IMR-90 (cell line): ENCODE results near the gene PNMA1. TPM values are rescaled to one million over a fixed set of nuclear protein-coding genes. Genes with fewer than 3 reads are reported as not detected.

Source experiments
- ATAC-seq: fragments of 200-7000 bp; cut with Tn5 transposase; 2 replicates; pipeline ENCODE4 v1.9.1; 2020; ENCODE audit warnings: low read depth, mild to moderate bottlenecking, moderate library complexity
- BruUV-seq: library from RNA; stranded (reverse); fragments of 400-500 nt; replicated peaks from 2 replicates; lab custom pipeline; 2021; lab: Mats Ljungman, UMichigan
- CTCF ChIA-PET: fragments of 300-600 bp; formaldehyde crosslinking; extraction: SDS; loops from one replicate; lab custom pipeline; 2021; ENCODE audit warnings: antibody characterized with exemption; lab: Yijun Ruan, JAX
- POLR2A ChIA-PET: fragments of 300-600 bp; sonication (Branson Sonifier 250); formaldehyde crosslinking; loops from one replicate; lab custom pipeline; 2022; ENCODE audit warnings: antibody characterized with exemption; ENCODE audit not compliant: unreplicated experiment; lab: Charles Lee
- DNase-seq: peaks from one replicate; pipeline ENCODE4 v3.0.0; 2013
- H2AFZ ChIP-seq: replicated peaks from 2 replicates; pipeline ENCODE3; 2013; ENCODE audit warnings: low read length, mild to moderate bottlenecking; ENCODE audit not compliant: poor library complexity
- H2AK5ac ChIP-seq: 2 replicates; pipeline ENCODE4 v1.6.1; 2013; ENCODE audit warnings: low read depth, low read length, inconsistent platforms
- H2AK9ac ChIP-seq: replicated peaks from 2 replicates; pipeline ENCODE3; 2013; ENCODE audit warnings: mild to moderate bottlenecking, low read depth, low read length, moderate library complexity; ENCODE audit not compliant: poor library complexity
- H2BK120ac ChIP-seq: 2 replicates; pipeline ENCODE4 v1.6.1; 2013; ENCODE audit warnings: low read depth, low read length, inconsistent platforms
- H2BK15ac ChIP-seq: 3 replicates; pipeline ENCODE4 v1.6.1; 2013; ENCODE audit warnings: low read depth, low read length, inconsistent platforms
- H2BK20ac ChIP-seq: 2 replicates; pipeline ENCODE4 v1.6.1; 2013; ENCODE audit warnings: low read depth, mild to moderate bottlenecking, inconsistent platforms, low read length, moderate library complexity
- H2BK5ac ChIP-seq: 2 replicates; pipeline ENCODE4 v1.6.1; 2013; ENCODE audit warnings: mild to moderate bottlenecking, low read depth, low read length, inconsistent platforms; ENCODE audit not compliant: poor library complexity, severe bottlenecking
- H3K14ac ChIP-seq: replicated peaks from 2 replicates; pipeline ENCODE4 v1.6.1; 2013; ENCODE audit warnings: low read depth, low read length, inconsistent platforms
- H3K18ac ChIP-seq: 2 replicates; pipeline ENCODE4 v1.6.1; 2013; ENCODE audit warnings: low read depth, low read length, control low read depth
- H3K23ac ChIP-seq: 2 replicates; pipeline ENCODE4 v1.6.1; 2013; ENCODE audit warnings: low read depth, low read length, inconsistent platforms
- H3K27ac ChIP-seq: 2 replicates; pipeline ENCODE4 v1.5.1; 2013; ENCODE audit warnings: mild to moderate bottlenecking, control low read depth, low read length; ENCODE audit not compliant: insufficient read depth
- H3K27me3 ChIP-seq: 2 replicates; pipeline ENCODE4 v1.6.1; 2013; ENCODE audit warnings: low read length; ENCODE audit not compliant: control insufficient read depth, insufficient read depth
- H3K36me3 ChIP-seq: 2 replicates; pipeline ENCODE4 v1.6.1; 2013; ENCODE audit warnings: low read length, mixed read lengths; ENCODE audit not compliant: control insufficient read depth, insufficient read depth
- H3K4ac ChIP-seq: 2 replicates; pipeline ENCODE4 v1.6.1; 2013; ENCODE audit warnings: low read depth, low read length, inconsistent platforms
- H3K4me1 ChIP-seq: 2 replicates; pipeline ENCODE4 v1.6.1; 2013; ENCODE audit warnings: low read length, mixed read lengths; ENCODE audit not compliant: control insufficient read depth, insufficient read depth
- H3K4me2 ChIP-seq: 2 replicates; pipeline ENCODE4 v1.6.1; 2013; ENCODE audit warnings: low read depth, mild to moderate bottlenecking, control low read depth, low read length, moderate library complexity
- H3K4me3 ChIP-seq: 2 replicates; pipeline ENCODE4 v1.5.1; 2013; ENCODE audit warnings: low read depth, mild to moderate bottlenecking, control low read depth, low read length, moderate library complexity; ENCODE audit not compliant: insufficient read depth
- H3K56ac ChIP-seq: 2 replicates; pipeline ENCODE4 v1.6.1; 2013; ENCODE audit warnings: low read length, inconsistent platforms; ENCODE audit not compliant: insufficient read depth; ENCODE audit errors: extremely low read depth
- H3K79me1 ChIP-seq, 2 experiments: 2 replicates each; pipeline ENCODE4 v1.6.1; 2013; ENCODE audit warnings: low read length in 2 of 2, inconsistent platforms in 1 of 2, low read depth in 1 of 2
- H3K9ac ChIP-seq: 2 replicates; pipeline ENCODE4 v1.6.1; 2013; ENCODE audit warnings: low read depth, low read length, control low read depth
- H3K9me1 ChIP-seq: 2 replicates; pipeline ENCODE4 v1.6.1; 2013; ENCODE audit warnings: low read length, inconsistent platforms; ENCODE audit not compliant: insufficient read depth
- H3K9me3 ChIP-seq: 2 replicates; pipeline ENCODE4 v1.6.1; 2013; ENCODE audit warnings: low read length; ENCODE audit not compliant: control insufficient read depth, insufficient read depth
- H4K20me1 ChIP-seq: 2 replicates; pipeline ENCODE4 v1.6.1; 2013; ENCODE audit warnings: low read length, inconsistent platforms; ENCODE audit not compliant: insufficient read depth
- H4K5ac ChIP-seq: 2 replicates; pipeline ENCODE4 v1.6.1; 2013; ENCODE audit warnings: mild to moderate bottlenecking, low read depth, low read length, control low read depth
- H4K8ac ChIP-seq, 2 experiments: 2 replicates each; pipeline ENCODE4 v1.6.1; 2013; ENCODE audit warnings: low read depth in 2 of 2, low read length in 2 of 2, control low read depth in 1 of 2, inconsistent platforms in 1 of 2
- H4K91ac ChIP-seq: 2 replicates; pipeline ENCODE4 v1.6.1; 2013; ENCODE audit warnings: low read depth, low read length, inconsistent platforms; ENCODE audit not compliant: insufficient read depth
- BHLHE40 ChIP-seq: fragments of 150-350 bp; IDR thresholded peaks from 2 replicates; pipeline ENCODE4 v1.6.1; 2016; ENCODE audit warnings: mild to moderate bottlenecking, low read depth, low read length
- WGBS, 2 experiments: methylation state at CpG; one replicate each; pipeline versions ENCODE4 v1.1.5 to v1.1.7; 2013; ENCODE audit warnings: missing lambda C conversion rate in 2 of 2; ENCODE audit not compliant: insufficient read length in 1 of 2; ENCODE audit errors: extremely low coverage in 2 of 2; 5-methylcytosine and 5-hydroxymethylcytosine counted together
- dilution Hi-C: fragments of 300-500 bp; cut with HindIII; formaldehyde crosslinking; loops from one replicate; pipeline ENCODE4 v1.14.3; 2018; ENCODE audit warnings: low sequenced_read_pairs; ENCODE audit not compliant: unreplicated experiment
- in situ Hi-C: fragments of 300-500 bp; cut with MboI; formaldehyde crosslinking; loops from 3 replicates; pipeline ENCODE4 v1.14.3; 2019; ENCODE audit warnings: low sequenced_read_pairs, inconsistent platforms, mixed read lengths
- intact Hi-C: fragments of 100-400 bp; cut with micrococcal nuclease; formaldehyde crosslinking; loops from 2 replicates; pipeline ENCODE4 v1.10.0; 2022
- polyA plus RNA-seq, 3 experiments: library from polyadenylated mRNA; depleted of rRNA; stranded (reverse); fragments of >200 nt; gene quantifications; 2 replicates each; pipeline ENCODE4 v1.2.3, GENCODE V29; 2012; ENCODE audit warnings: low replicate concordance in 1 of 3
- total RNA-seq: library from RNA; depleted of rRNA; stranded (reverse); fragments of >200 nt; gene quantifications from 2 replicates; pipeline ENCODE4 v1.2.3, GENCODE V29; 2012
- TF ChIP-seq, protein P1 (sequence below): fragments of 150-350 bp; IDR thresholded peaks from 2 replicates; pipeline ENCODE4 v1.6.1; 2016; ENCODE audit warnings: low read depth, mild to moderate bottlenecking, low read length, moderate library complexity, borderline replicate concordance

The PNMA1 gene
- total and polyA plus RNA-seq, 2 of the 4 experiments (the other 2 are of a cell fraction), result 6.5 to 28.2 TPM

DNA sequence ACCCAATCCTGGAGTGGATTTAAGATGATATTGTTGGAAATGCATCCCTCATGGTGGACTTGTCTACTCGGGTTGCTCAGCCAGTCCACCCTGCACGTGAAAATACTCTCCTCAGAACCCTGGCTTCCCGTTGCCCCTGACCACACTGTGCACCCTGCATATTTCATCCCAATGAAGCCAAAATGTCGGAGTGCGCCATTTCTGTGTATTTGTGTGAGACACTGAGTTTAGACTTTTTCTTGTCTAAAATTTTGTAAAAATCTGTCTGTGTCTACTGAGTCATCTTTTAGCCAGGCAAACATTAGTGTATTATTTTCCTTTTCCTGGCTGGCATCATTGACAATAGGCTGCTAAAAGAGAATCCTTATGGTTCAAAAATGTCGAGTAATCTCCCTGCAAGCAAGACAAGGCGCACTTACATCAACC, 485 bp upstream of the PNMA1 start:
- Histone ChIP-seq H4K91ac (no peak overlapping the region), H3K4me3 (peak overlapping the region; percentile 11; the same call in 1 of the 2 replicates), H3K9me3 (no peaks in the 10 kb centered on the region), H3K9ac (no peak overlapping the region), H2BK120ac (no peak overlapping the region), H4K8ac (0 out of 4 replicates have a peak overlapping the region, but pooled peaks of 1 of the 2 experiments have one; percentile 18), H2BK20ac (no peak overlapping the region), H3K14ac (0 out of 2 replicates have a peak overlapping the region, but pooled peaks have one; percentile 60), H2BK15ac (no peak overlapping the region), H3K27ac (no peak overlapping the region), H3K18ac (no peak overlapping the region), H4K20me1 (peaks cover 47% of the 10 kb centered on the region), H2AK9ac (no peak overlapping the region), H3K4ac (no peak overlapping the region; the same call in 1 of the 2 replicates), H3K4me1 (peaks cover 17% of the 10 kb centered on the region), H3K9me1 (peaks cover 14% of the 10 kb centered on the region), H2AFZ (peak overlapping the region; percentile 67), H3K23ac (peak overlapping the region; percentile 84), H2AK5ac (peak overlapping the region; percentile 80; the same call in 1 of the 2 replicates), H3K36me3 (peaks cover 29% of the 10 kb centered on the region), H2BK5ac (no peak overlapping the region), H3K4me2 (peak overlapping the region; percentile 80), H3K56ac (no peak overlapping the region), H4K5ac (no peak overlapping the region), H3K79me1 (peaks cover 22 to 68% of the 10 kb centered on the region in 2 experiments), H3K27me3 (no peaks in the 10 kb centered on the region)
- in situ Hi-C loops, result no loop called here
- ChIA-PET POLR2A (interaction anchor here (0.6 to 0.7 kb wide), 4 partner anchors 9 to 404 kb away, joined by 3 to 4 read pairs (median 4); no protein-coding TSS in a partner anchor), CTCF (no interaction called here)
- BruUV-seq, result no TSS peak
- intact Hi-C loops, result no loop called here
- whole genome bisulfite sequencing, 2 experiments, result no CpG with 5 or more reads among the region's 7 CpGs
- dilution Hi-C loops, result no loop called here
- ATAC-seq, result peak; percentile 4; the same call in 1 of the 2 replicates
- DNase-seq, result peak; percentile 42
- TF ChIP-seq, protein P1, sequence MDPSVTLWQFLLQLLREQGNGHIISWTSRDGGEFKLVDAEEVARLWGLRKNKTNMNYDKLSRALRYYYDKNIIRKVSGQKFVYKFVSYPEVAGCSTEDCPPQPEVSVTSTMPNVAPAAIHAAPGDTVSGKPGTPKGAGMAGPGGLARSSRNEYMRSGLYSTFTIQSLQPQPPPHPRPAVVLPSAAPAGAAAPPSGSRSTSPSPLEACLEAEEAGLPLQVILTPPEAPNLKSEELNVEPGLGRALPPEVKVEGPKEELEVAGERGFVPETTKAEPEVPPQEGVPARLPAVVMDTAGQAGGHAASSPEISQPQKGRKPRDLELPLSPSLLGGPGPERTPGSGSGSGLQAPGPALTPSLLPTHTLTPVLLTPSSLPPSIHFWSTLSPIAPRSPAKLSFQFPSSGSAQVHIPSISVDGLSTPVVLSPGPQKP, result no peak
- TF ChIP-seq BHLHE40, result 0 out of 2 replicates have a peak, but pooled peaks have one; percentile 41
